HepG2 (cell line): ENCODE results near the gene NRSN2. TPM values are rescaled to one million over a fixed set of nuclear protein-coding genes. Genes with fewer than 3 reads are reported as not detected.

Experiments
- ARHGAP35 ChIP-seq: sonication (generic); formaldehyde crosslinking; IDR thresholded peaks from 2 replicates; pipeline ENCODE4 v1.9.0; 2022; ENCODE audit warnings: mild to moderate bottlenecking, inconsistent platforms, moderate library complexity, missing genetic modification reagents, borderline replicate concordance
- NR2F1 ChIP-seq, 2 experiments: fragments of 450-650 bp in 1 of 2; formaldehyde crosslinking in 1 of 2; IDR thresholded peaks; 2 replicates each; pipeline versions ENCODE4 v1.5.0 to v1.6.1; 2016 to 2020; ENCODE audit warnings: mild to moderate bottlenecking in 1 of 2, missing compliant biosample characterization in 1 of 2, missing genetic modification reagents in 1 of 2, moderate library complexity in 1 of 2
- RARG ChIP-seq: sonication (generic); formaldehyde crosslinking; IDR thresholded peaks from 2 replicates; pipeline ENCODE4 v1.4.0; 2020; ENCODE audit warnings: low read depth, mild to moderate bottlenecking, missing genetic modification reagents
- SPEN ChIP-seq: sonication (generic); formaldehyde crosslinking; IDR thresholded peaks from 2 replicates; pipeline ENCODE4 v1.5.1; 2020; ENCODE audit warnings: low read depth, mild to moderate bottlenecking, missing genetic modification reagents
- XBP1 ChIP-seq: sonication (generic); formaldehyde crosslinking; IDR thresholded peaks from 2 replicates; pipeline ENCODE4 v1.5.0; 2020; ENCODE audit warnings: missing genetic modification reagents
- ZNF10 ChIP-seq: sonication (generic); formaldehyde crosslinking; IDR thresholded peaks from 2 replicates; pipeline ENCODE4 v1.4.0; 2020; ENCODE audit warnings: mild to moderate bottlenecking, low read depth, missing genetic modification reagents, borderline replicate concordance
- ZNF136 ChIP-seq: sonication (generic); formaldehyde crosslinking; IDR thresholded peaks from 2 replicates; pipeline ENCODE4 v1.8.1; 2022; ENCODE audit warnings: low read depth, mild to moderate bottlenecking, moderate library complexity, missing genetic modification reagents
- ZNF891 ChIP-seq: sonication (generic); formaldehyde crosslinking; IDR thresholded peaks from 2 replicates; pipeline ENCODE4 v1.5.0; 2020; ENCODE audit warnings: mild to moderate bottlenecking, missing genetic modification reagents
- polyA plus RNA-seq, 8 experiments: library from polyadenylated mRNA; depleted of rRNA in 3 of 8; stranded (reverse) in 7 of 8; unstranded in 1 of 8; fragments of >200 nt; fragmentation: Illumina TruSeq in 4 of 8; extraction: Trizol in 4 of 8; gene quantifications; 2 replicates each; pipeline versions ENCODE4 v1.2.1 to v1.2.3, GENCODE V29; 2011 to 2016; ENCODE audit warnings: low read depth in 4 of 8, missing spikeins in 1 of 8, mixed read lengths in 1 of 8; ENCODE audit not compliant: insufficient read depth in 1 of 8
- total RNA-seq, 5 experiments: library from RNA; depleted of rRNA; stranded (reverse); fragments of >200 nt; fragmentation: Illumina TruSeq; extraction: Trizol; gene quantifications; 2 replicates each; pipeline ENCODE4 v1.2.3, GENCODE V29; 2016; ENCODE audit warnings: low read depth in 1 of 5
- TF ChIP-seq, protein P1 (sequence below): sonication (generic); formaldehyde crosslinking; IDR thresholded peaks from 2 replicates; pipeline ENCODE4 v1.8.0; 2022; ENCODE audit warnings: missing genetic modification reagents, low read depth, mild to moderate bottlenecking, borderline replicate concordance
- TF ChIP-seq, protein P2 (sequence below): sonication (generic); formaldehyde crosslinking; IDR thresholded peaks from 2 replicates; pipeline ENCODE4 v1.5.0; 2020; ENCODE audit warnings: missing genetic modification reagents
- TF ChIP-seq, protein P3 (sequence below): sonication (generic); formaldehyde crosslinking; IDR thresholded peaks from 2 replicates; pipeline ENCODE4; 2020; ENCODE audit warnings: missing genetic modification reagents, mild to moderate bottlenecking, borderline replicate concordance
- TF ChIP-seq, protein P4 (sequence below): sonication (generic); formaldehyde crosslinking; IDR thresholded peaks from 2 replicates; pipeline ENCODE4 v1.4.0; 2020; ENCODE audit warnings: missing genetic modification reagents; ENCODE audit errors: not compliant biosample characterization
- TF ChIP-seq, protein P5 (sequence below): sonication (generic); formaldehyde crosslinking; IDR thresholded peaks from 2 replicates; pipeline ENCODE4 v1.4.0; 2020; ENCODE audit warnings: missing genetic modification reagents
- TF ChIP-seq, protein P6 (sequence below): sonication (generic); formaldehyde crosslinking; IDR thresholded peaks from 2 replicates; pipeline ENCODE4 v1.4.0; 2020; ENCODE audit warnings: missing genetic modification reagents
- TF ChIP-seq, protein P7 (sequence below): IDR thresholded peaks from 2 replicates; pipeline ENCODE4 v1.6.1; 2016; ENCODE audit warnings: mild to moderate bottlenecking, missing biosample characterization, missing genetic modification reagents

The NRSN2 gene
- total and polyA plus RNA-seq, 2 of the 13 experiments (the other 11 are each of a cell fraction or from before 2014, with no cell fraction given) = 32.3 to 49.4 TPM

DNA sequence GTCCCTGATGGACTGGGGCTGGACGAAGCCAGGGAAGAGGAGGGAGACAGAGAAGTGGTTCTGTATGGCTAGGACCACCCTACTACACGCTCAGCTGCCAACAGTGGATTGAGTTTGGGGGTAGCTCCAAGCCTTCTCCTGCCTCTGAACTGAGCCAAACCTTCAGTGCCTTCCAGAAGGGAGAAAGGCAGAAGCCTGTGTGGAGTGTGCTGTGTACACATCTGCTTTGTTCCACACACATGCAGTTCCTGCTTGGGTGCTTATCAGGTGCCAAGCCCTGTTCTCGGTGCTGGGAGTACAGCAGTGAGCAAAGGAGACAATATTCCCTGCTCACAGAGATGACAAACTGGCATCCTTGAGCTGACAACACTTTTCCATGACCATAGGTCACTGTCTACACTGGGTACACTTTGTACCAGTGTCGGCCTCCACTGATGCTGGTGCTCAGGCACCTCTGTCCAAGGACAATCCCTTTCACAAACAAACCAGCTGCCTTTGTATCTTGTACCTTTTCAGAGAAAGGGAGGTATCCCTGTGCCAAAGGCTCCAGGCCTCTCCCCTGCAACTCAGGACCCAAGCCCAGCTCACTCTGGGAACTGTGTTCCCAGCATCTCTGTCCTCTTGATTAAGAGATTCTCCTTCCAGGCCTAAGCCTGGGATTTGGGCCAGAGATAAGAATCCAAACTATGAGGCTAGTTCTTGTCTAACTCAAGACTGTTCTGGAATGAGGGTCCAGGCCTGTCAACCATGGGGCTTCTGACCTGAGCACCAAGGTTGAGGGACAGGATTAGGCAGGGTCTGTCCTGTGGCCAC is 49.9 kb downstream of the NRSN2 start (continued):
- TF ChIP-seq, protein P1, sequence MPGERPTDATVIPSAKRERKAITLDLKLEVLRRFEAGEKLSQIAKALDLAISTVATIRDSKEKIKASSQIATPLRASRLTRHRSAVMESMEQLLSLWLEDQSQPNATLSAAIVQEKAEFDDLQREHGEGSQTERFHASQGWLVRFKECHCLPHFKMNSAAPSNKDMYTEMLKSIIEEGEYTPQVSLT = no peak
- TF ChIP-seq RARG (CRISPR knock-in tag) (no peak), ZNF10 (CRISPR knock-in tag) (no peak), NR2F1 (CRISPR knock-in tag; IDR thresholded peaks at IDR 0.05) (peak; percentile 86), XBP1 (CRISPR knock-in tag) (peak; percentile 91), ARHGAP35 (CRISPR knock-in tag) (no peak; the same call in none of the 2 replicates), ZNF136 (CRISPR knock-in tag) (no peak; the same call in 1 of the 2 replicates), ZNF891 (CRISPR knock-in tag) (peak; percentile 31; the same call in 1 of the 2 replicates), SPEN (CRISPR knock-in tag) (peak; percentile 86; the same call in 1 of the 2 replicates)
- TF ChIP-seq, protein P2, sequence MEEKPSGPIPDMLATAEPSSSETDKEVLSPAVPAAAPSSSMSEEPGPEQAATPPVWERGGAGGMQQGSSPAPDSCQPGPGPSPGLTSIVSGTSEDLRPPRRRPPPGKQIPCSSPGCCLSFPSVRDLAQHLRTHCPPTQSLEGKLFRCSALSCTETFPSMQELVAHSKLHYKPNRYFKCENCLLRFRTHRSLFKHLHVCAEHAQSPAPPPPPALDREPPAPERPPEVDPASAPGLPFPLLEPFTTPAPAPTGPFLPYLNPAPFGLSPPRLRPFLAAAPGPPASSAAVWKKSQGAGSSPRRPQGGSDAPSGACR (CRISPR knock-in tag) = peak; percentile 97
- TF ChIP-seq, protein P3, sequence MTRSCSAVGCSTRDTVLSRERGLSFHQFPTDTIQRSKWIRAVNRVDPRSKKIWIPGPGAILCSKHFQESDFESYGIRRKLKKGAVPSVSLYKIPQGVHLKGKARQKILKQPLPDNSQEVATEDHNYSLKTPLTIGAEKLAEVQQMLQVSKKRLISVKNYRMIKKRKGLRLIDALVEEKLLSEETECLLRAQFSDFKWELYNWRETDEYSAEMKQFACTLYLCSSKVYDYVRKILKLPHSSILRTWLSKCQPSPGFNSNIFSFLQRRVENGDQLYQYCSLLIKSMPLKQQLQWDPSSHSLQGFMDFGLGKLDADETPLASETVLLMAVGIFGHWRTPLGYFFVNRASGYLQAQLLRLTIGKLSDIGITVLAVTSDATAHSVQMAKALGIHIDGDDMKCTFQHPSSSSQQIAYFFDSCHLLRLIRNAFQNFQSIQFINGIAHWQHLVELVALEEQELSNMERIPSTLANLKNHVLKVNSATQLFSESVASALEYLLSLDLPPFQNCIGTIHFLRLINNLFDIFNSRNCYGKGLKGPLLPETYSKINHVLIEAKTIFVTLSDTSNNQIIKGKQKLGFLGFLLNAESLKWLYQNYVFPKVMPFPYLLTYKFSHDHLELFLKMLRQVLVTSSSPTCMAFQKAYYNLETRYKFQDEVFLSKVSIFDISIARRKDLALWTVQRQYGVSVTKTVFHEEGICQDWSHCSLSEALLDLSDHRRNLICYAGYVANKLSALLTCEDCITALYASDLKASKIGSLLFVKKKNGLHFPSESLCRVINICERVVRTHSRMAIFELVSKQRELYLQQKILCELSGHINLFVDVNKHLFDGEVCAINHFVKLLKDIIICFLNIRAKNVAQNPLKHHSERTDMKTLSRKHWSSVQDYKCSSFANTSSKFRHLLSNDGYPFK (CRISPR knock-in tag) = no peak
- TF ChIP-seq, protein P4, sequence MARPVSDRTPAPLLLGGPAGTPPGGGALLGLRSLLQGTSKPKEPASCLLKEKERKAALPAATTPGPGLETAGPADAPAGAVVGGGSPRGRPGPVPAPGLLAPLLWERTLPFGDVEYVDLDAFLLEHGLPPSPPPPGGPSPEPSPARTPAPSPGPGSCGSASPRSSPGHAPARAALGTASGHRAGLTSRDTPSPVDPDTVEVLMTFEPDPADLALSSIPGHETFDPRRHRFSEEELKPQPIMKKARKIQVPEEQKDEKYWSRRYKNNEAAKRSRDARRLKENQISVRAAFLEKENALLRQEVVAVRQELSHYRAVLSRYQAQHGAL (CRISPR knock-in tag) = peak; percentile 76
- TF ChIP-seq, protein P5, sequence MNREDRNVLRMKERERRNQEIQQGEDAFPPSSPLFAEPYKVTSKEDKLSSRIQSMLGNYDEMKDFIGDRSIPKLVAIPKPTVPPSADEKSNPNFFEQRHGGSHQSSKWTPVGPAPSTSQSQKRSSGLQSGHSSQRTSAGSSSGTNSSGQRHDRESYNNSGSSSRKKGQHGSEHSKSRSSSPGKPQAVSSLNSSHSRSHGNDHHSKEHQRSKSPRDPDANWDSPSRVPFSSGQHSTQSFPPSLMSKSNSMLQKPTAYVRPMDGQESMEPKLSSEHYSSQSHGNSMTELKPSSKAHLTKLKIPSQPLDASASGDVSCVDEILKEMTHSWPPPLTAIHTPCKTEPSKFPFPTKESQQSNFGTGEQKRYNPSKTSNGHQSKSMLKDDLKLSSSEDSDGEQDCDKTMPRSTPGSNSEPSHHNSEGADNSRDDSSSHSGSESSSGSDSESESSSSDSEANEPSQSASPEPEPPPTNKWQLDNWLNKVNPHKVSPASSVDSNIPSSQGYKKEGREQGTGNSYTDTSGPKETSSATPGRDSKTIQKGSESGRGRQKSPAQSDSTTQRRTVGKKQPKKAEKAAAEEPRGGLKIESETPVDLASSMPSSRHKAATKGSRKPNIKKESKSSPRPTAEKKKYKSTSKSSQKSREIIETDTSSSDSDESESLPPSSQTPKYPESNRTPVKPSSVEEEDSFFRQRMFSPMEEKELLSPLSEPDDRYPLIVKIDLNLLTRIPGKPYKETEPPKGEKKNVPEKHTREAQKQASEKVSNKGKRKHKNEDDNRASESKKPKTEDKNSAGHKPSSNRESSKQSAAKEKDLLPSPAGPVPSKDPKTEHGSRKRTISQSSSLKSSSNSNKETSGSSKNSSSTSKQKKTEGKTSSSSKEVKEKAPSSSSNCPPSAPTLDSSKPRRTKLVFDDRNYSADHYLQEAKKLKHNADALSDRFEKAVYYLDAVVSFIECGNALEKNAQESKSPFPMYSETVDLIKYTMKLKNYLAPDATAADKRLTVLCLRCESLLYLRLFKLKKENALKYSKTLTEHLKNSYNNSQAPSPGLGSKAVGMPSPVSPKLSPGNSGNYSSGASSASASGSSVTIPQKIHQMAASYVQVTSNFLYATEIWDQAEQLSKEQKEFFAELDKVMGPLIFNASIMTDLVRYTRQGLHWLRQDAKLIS (CRISPR knock-in tag) = peak; percentile 91
- TF ChIP-seq, protein P6, sequence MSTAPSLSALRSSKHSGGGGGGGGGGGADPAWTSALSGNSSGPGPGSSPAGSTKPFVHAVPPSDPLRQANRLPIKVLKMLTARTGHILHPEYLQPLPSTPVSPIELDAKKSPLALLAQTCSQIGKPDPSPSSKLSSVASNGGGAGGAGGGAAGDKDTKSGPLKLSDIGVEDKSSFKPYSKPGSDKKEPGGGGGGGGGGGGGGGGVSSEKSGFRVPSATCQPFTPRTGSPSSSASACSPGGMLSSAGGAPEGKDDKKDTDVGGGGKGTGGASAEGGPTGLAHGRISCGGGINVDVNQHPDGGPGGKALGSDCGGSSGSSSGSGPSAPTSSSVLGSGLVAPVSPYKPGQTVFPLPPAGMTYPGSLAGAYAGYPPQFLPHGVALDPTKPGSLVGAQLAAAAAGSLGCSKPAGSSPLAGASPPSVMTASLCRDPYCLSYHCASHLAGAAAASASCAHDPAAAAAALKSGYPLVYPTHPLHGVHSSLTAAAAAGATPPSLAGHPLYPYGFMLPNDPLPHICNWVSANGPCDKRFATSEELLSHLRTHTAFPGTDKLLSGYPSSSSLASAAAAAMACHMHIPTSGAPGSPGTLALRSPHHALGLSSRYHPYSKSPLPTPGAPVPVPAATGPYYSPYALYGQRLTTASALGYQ = peak; percentile 96
- TF ChIP-seq, protein P7, sequence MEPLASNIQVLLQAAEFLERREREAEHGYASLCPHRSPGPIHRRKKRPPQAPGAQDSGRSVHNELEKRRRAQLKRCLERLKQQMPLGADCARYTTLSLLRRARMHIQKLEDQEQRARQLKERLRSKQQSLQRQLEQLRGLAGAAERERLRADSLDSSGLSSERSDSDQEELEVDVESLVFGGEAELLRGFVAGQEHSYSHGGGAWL (CRISPR knock-in tag) = no peak; the same call in 1 of the 2 replicates
